Karpas-422 (cell line): ENCODE data around the gene SPSB4. TPM values are rescaled to one million over a fixed set of nuclear protein-coding genes. Genes with fewer than 3 reads are reported as not detected.

Experiments used
- DNase-seq: peaks from one replicate; pipeline ENCODE4 v3.0.0-alpha.2; 2015
- H2AFZ ChIP-seq: fragments of 200-600 bp; sonication (generic); 2 replicates; pipeline ENCODE4 v1.6.1; 2014; ENCODE audit warnings: antibody characterized with exemption, low read length, mixed read lengths
- H3K27ac ChIP-seq: fragments of 200-600 bp; sonication (generic); 2 replicates; pipeline ENCODE4 v1.5.1; 2014; ENCODE audit warnings: mild to moderate bottlenecking, low read length, moderate library complexity
- H3K27me3 ChIP-seq: fragments of 200-600 bp; sonication (generic); 2 replicates; pipeline ENCODE4 v1.6.1; 2014; ENCODE audit warnings: low read length, mixed read lengths
- H3K36me3 ChIP-seq: fragments of 200-600 bp; sonication (generic); 2 replicates; pipeline ENCODE4 v1.6.1; 2014; ENCODE audit warnings: low read length, mixed read lengths; ENCODE audit not compliant: insufficient read depth
- H3K4me1 ChIP-seq: fragments of 200-600 bp; sonication (generic); 2 replicates; pipeline ENCODE4 v1.6.1; 2014; ENCODE audit warnings: mild to moderate bottlenecking, low read length, mixed read lengths
- H3K4me2 ChIP-seq: fragments of 200-600 bp; sonication (generic); 2 replicates; pipeline ENCODE4 v1.6.1; 2014; ENCODE audit warnings: low read length, low read depth, mild to moderate bottlenecking; ENCODE audit not compliant: poor library complexity, severe bottlenecking
- H3K4me3 ChIP-seq: fragments of 200-600 bp; sonication (generic); 2 replicates; pipeline ENCODE4 v1.5.1; 2014; ENCODE audit warnings: mild to moderate bottlenecking, antibody characterized with exemption, low read length, mixed read lengths
- H3K79me2 ChIP-seq: fragments of 200-600 bp; sonication (generic); 2 replicates; pipeline ENCODE4 v1.6.1; 2014; ENCODE audit warnings: mild to moderate bottlenecking, low read length, mixed read lengths
- H3K9ac ChIP-seq: fragments of 200-600 bp; sonication (generic); 2 replicates; pipeline ENCODE4 v1.6.0; 2014; ENCODE audit warnings: low read length
- H3K9me2 ChIP-seq: fragments of 200-600 bp; sonication (generic), shearing (Covaris generic); replicated peaks from 2 replicates; pipeline ENCODE4 v1.6.0; 2014; ENCODE audit warnings: mild to moderate bottlenecking, low read length, moderate library complexity; ENCODE audit not compliant: insufficient read depth
- H3K9me3 ChIP-seq: fragments of 300-700, 200-600 bp; sonication (generic); 2 replicates; pipeline ENCODE4 v1.6.1; 2014; ENCODE audit warnings: low read length, mixed read lengths
- H4K20me1 ChIP-seq: fragments of 200-600 bp; sonication (generic); 2 replicates; pipeline ENCODE4 v1.6.1; 2014; ENCODE audit warnings: mild to moderate bottlenecking, antibody characterized with exemption, low read length, low read depth; ENCODE audit not compliant: insufficient read depth
- total RNA-seq: library from RNA; depleted of rRNA; stranded (reverse); fragments of >200 nt; shearing (Covaris generic); gene quantifications from 2 replicates; pipeline ENCODE4 v1.2.3, GENCODE V29; 2014; ENCODE audit warnings: low replicate concordance

SPSB4 gene
- total RNA-seq, 1 experiment from 2014 or later = not detected

DNA sequence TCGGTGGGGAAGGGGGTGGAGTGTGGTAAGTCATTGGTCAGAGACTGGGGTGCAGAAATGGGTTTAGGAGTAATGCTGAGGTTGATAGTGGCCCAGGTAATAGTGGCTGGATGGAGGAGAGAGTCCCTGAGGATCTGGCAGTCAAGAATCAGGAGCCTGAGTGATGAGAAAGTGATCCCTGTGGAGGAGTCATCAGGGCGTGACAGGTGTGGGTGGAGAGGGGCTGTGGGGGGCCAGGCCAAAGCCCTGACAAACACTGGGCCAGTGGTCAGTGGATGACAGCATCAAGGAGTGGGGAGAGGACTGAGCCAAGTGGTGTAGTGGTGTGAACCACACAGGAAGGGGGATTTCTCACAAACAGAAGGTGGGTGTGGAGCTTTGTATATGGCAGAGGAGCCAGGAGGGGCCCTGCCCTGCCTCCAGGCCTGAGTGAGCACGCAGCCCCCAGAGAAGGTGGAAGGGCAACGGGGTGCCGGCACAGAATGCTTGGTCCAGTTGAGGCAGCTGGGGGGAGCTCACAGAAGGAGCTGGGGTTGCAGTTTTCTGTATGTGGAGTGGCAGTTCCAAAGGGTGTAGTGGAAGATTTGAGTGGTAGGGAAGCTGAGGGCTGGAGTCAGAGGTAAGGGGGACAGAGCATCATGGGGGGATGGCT, 77.1 kb downstream of the SPSB4 start:
- DNase-seq = no peak
- Histone ChIP-seq H3K9ac (no peak overlapping the region), H3K4me1 (no peaks in the 10 kb centered on the region), H3K9me2 (no peaks in the 10 kb centered on the region), H2AFZ (no peak overlapping the region), H3K4me3 (no peak overlapping the region), H3K79me2 (no peaks in the 10 kb centered on the region), H3K27ac (no peak overlapping the region), H3K36me3 (no peaks in the 10 kb centered on the region), H3K27me3 (no peaks in the 10 kb centered on the region), H3K9me3 (no peaks in the 10 kb centered on the region), H3K4me2 (no peak overlapping the region), H4K20me1 (no peaks in the 10 kb centered on the region)

DNA sequence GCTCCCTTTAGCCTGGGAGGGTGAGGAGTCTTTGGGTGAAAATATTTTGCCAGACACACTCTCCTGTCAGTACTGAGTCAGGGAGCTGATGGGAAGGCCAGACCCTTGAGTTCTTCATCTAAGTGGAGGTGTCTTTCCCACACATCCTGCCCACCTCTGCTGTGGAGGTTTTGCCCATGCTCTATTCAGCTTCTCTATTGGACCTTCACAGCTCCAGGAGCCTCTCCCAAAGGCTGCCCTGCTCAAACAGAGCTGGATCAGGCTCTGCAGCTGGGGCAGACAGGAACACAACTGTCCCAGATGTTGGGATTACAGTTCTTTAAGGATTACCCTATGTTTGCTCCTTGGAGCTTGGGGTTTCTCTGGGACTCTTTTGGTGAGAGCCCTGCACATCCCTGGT, 77.9 kb downstream of the SPSB4 start:
- Histone ChIP-seq H3K27me3 (no peaks in the 10 kb centered on the region), H3K9me2 (no peaks in the 10 kb centered on the region), H3K4me1 (no peaks in the 10 kb centered on the region), H2AFZ (no peak overlapping the region), H3K4me3 (no peak overlapping the region), H3K27ac (no peak overlapping the region), H3K79me2 (no peaks in the 10 kb centered on the region), H3K9ac (no peak overlapping the region), H3K36me3 (no peaks in the 10 kb centered on the region), H3K9me3 (no peaks in the 10 kb centered on the region), H4K20me1 (no peaks in the 10 kb centered on the region), H3K4me2 (no peak overlapping the region)
- DNase-seq = no peak

DNA sequence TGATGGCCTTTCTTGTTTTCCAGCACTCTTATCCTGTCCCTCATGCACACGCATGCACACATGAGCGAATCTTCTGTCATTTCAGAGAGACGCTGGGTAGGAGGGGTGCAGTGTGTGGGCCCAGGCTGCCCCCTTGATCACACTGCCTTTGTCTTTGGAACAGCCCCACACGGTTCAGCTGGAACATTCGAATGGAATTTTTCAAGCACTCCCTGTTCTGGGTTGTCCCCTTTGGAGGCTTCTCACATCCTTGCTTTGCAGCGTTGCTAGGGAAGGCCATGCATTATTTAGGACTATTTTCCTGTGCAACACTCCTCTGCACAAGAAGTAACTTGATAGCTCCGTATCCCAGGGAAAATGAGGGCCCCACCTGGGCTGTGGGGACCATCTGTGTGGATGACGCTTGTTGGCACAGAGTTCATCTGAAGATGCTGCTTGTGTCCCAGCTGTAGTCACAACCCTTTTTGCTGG, 78.4 kb downstream of the SPSB4 start:
- no peak for DNase-seq
- H3K4me3 ChIP-seq = no peak overlapping the region

DNA sequence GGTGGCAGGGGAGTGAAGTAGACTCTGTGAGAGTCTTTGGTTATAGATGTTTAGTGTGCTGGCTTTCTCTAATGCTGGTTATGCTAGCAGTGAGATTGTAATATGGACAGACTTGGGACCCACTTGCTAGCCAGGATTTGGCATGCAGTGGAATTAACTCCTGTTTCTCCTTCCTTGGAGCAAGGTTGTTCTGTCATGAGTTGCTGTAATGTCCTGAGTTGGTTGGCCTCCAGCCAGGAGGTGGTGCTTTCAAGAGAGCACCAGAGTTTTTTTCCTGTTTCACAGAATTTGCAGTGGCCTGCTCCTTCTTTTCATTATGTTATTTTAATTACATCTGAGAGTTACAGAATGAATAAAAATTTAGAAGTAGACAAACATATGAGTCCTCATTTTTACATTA, 92.4 kb downstream of the SPSB4 start:
- no peak overlapping the region for H3K9ac ChIP-seq
- H3K79me2 ChIP-seq = no peaks in the 10 kb centered on the region
- no peaks in the 10 kb centered on the region for H3K36me3 ChIP-seq
- no peak overlapping the region for H3K4me2 ChIP-seq
- H3K27me3 ChIP-seq = no peaks in the 10 kb centered on the region
- no peaks in the 10 kb centered on the region for H3K9me2 ChIP-seq
- no peak overlapping the region for H2AFZ ChIP-seq
- no peak for DNase-seq
- H3K9me3 ChIP-seq = no peaks in the 10 kb centered on the region
- no peaks in the 10 kb centered on the region for H3K4me1 ChIP-seq
- no peak overlapping the region for H3K27ac ChIP-seq
- H4K20me1 ChIP-seq = no peaks in the 10 kb centered on the region
- no peak overlapping the region for H3K4me3 ChIP-seq

More for the DNA sequence above, 78.4 kb downstream of the SPSB4 start:
- H3K9ac ChIP-seq = no peak overlapping the region
- no peak overlapping the region for H2AFZ ChIP-seq
- H3K4me2 ChIP-seq = no peak overlapping the region
- H3K27ac ChIP-seq = no peak overlapping the region
- H3K9me3 ChIP-seq = no peaks in the 10 kb centered on the region
- H3K36me3 ChIP-seq = no peaks in the 10 kb centered on the region
- no peaks in the 10 kb centered on the region for H3K79me2 ChIP-seq
- no peaks in the 10 kb centered on the region for H3K9me2 ChIP-seq
- H3K4me1 ChIP-seq = no peaks in the 10 kb centered on the region
- no peaks in the 10 kb centered on the region for H4K20me1 ChIP-seq
- H3K27me3 ChIP-seq = no peaks in the 10 kb centered on the region

DNA sequence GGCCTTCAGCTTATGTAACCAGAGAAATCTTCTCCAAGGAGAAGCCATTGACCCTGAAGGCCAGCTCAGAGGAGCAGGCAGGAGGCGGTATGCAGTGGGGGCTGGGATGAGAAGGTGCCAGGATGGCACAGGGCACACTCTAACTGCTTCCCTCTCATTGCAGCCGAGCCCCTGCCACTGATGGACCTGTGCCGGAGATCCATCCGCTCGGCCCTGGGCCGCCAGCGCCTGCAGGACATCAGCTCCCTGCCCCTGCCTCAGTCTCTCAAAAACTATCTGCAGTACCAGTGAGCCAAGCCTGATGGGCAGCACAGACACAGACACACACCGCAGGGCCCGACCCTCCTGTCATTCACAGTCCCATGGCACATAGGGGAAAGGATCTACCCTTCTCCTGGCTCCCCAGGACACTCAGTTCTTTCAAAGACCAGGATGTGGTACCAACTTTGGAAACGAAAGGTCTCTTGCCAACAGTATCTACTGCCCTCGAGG, 95.9 kb downstream of the SPSB4 start:
- Histone ChIP-seq H3K27me3 (no peaks in the 10 kb centered on the region), H3K4me3 (no peak overlapping the region), H2AFZ (no peak overlapping the region), H3K4me1 (no peaks in the 10 kb centered on the region), H3K79me2 (no peaks in the 10 kb centered on the region), H3K9ac (no peak overlapping the region), H3K36me3 (no peaks in the 10 kb centered on the region), H3K27ac (no peak overlapping the region), H3K9me2 (no peaks in the 10 kb centered on the region), H3K4me2 (no peak overlapping the region), H4K20me1 (no peaks in the 10 kb centered on the region), H3K9me3 (no peaks in the 10 kb centered on the region)
- DNase-seq = no peak

DNA sequence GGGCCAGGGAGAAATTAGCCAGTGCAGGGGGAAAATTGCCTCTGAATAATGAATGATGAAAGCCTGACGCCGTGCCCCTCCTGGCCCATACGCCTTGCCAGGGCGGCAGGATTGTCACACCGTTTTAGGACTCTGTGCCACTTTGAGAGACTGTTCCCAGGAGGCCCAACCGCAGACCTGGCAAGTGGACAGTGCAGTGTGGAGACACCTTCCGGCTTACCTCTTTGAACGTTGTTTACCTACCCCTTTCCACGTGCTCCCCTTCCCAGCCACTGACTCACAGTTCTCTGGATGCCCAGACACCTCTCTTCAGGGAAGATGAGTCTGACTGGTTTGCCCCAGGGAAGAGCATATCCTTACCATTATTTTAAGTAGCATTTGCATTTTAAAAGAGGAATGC, 96.5 kb downstream of the SPSB4 start:
- Histone ChIP-seq H3K9ac (no peak overlapping the region), H3K27me3 (no peaks in the 10 kb centered on the region), H3K9me3 (no peaks in the 10 kb centered on the region), H3K4me1 (no peaks in the 10 kb centered on the region), H2AFZ (no peak overlapping the region), H3K9me2 (no peaks in the 10 kb centered on the region), H3K4me3 (no peak overlapping the region), H3K27ac (no peak overlapping the region), H4K20me1 (no peaks in the 10 kb centered on the region), H3K36me3 (no peaks in the 10 kb centered on the region), H3K79me2 (no peaks in the 10 kb centered on the region), H3K4me2 (no peak overlapping the region)
- DNase-seq = no peak

DNA sequence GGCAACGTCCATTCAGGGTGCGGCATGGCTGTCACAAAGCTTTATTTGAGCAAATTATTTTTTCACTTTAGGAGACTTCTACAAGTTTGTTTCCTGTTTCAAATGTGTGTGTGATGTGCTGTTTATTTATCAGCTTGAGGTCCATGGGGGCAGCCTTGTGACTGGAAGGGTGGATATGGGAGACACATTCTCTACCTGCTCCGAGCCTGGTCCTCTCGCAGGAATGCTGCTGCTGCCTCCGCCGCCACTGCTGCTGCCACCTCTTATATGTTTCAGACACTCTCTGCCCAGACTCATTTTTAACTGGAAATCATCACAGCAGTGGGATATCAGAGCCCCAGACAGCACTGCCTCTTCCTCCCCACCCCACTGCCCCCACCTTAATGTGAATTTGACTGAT, 97.0 kb downstream of the SPSB4 start:
- Histone ChIP-seq H3K36me3 (no peaks in the 10 kb centered on the region), H3K4me2 (no peak overlapping the region), H3K9ac (no peak overlapping the region), H3K79me2 (no peaks in the 10 kb centered on the region), H3K4me3 (no peak overlapping the region), H3K4me1 (no peaks in the 10 kb centered on the region), H4K20me1 (no peaks in the 10 kb centered on the region), H3K9me2 (no peaks in the 10 kb centered on the region), H3K27ac (no peak overlapping the region), H3K9me3 (no peaks in the 10 kb centered on the region), H2AFZ (no peak overlapping the region), H3K27me3 (no peaks in the 10 kb centered on the region)
- no peak for DNase-seq

DNA sequence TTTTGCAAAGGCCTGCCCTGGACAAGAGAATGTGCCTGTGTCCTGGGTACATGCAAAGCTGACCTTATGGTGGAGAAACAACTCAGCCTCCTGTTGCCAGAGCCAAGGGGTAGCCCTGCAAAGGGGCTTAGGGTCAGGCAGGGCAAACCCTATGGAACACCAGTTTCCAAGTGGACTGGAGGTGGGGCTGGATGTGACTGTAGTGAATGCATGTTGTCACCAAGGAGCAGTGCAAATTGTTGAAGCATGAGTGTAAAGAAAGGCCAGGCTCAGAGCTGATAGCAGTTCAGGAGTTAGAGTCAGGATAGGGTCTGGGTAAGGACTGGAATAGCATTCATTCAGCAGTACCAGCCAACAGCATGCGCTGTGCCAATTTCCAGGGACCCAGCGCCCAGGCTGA, 97.6 kb downstream of the SPSB4 start:
- no peak overlapping the region for H3K9ac ChIP-seq
- H3K9me2 ChIP-seq = no peaks in the 10 kb centered on the region
- no peak overlapping the region for H2AFZ ChIP-seq
- no peaks in the 10 kb centered on the region for H3K36me3 ChIP-seq
- no peak overlapping the region for H3K4me2 ChIP-seq
- no peaks in the 10 kb centered on the region for H3K27me3 ChIP-seq
- no peak overlapping the region for H3K27ac ChIP-seq
- H3K4me1 ChIP-seq = no peaks in the 10 kb centered on the region
- no peaks in the 10 kb centered on the region for H3K79me2 ChIP-seq
- no peak overlapping the region for H3K4me3 ChIP-seq
- H4K20me1 ChIP-seq = no peaks in the 10 kb centered on the region
- DNase-seq = no peak
- no peaks in the 10 kb centered on the region for H3K9me3 ChIP-seq
